ENCODE data around the gene SNU13. TPM values are rescaled to one million over a fixed set of nuclear protein-coding genes. Genes with fewer than 3 reads are reported as not detected.

SNU13 gene
- total RNA-seq, 4 donors from 2014 or later, result 71.0 to 128 (median 106) TPM

GRCh38 chr22:41699264-41700107 is 10.8 kb upstream of the SNU13 start, which contains the start of gene MEI1:
MEI1 (plus strand) TSS chr22:41699503; CDS start chr22:41699539, 36 bp downstream.
- peak in 1 of 6 experiments; percentile 11 for TF ChIP-seq CTCF (IDR thresholded peaks at IDR 0.05)
- no peak for TF ChIP-seq POLR2A (IDR thresholded peaks at IDR 0.05)
- H3K36me3 ChIP-seq, result peaks cover 0 to 1% (median 0%) of the 10 kb centered on the region in 3 donors
- intact Hi-C loops (cut with DNase I), result loop anchor here (5.0 kb wide), 1 partner anchor 243 kb away; no protein-coding TSS in a partner anchor
- DNase-seq, result peak; percentile 23
- peak within 1 kb of the TSS in 1 of 4 donors; percentile 43 for H3K4me3 ChIP-seq
- peaks cover 0 to 6% (median 0%) of the 10 kb centered on the region in 4 donors for H3K27me3 ChIP-seq
- H3K9me3 ChIP-seq, result no peaks in the 10 kb centered on the region
- 56 to 82% methylated on average over 22 to 28 of the region's 69 CpGs for WGBS, 2 donors
- H3K27ac ChIP-seq, result no peak within 1 kb of the TSS
- peaks cover 10 to 24% (median 12%) of the 10 kb centered on the region in 3 donors for H3K4me1 ChIP-seq

GRCh38 chr22:41697126-41697775 is 8.6 kb upstream of the SNU13 start:
- intact Hi-C loops (cut with DNase I), result loop anchor here (5.0 kb wide), 1 partner anchor 245 kb away; no protein-coding TSS in a partner anchor
- Histone ChIP-seq H3K9me3 (no peaks in the 10 kb centered on the region), H3K27ac (peak overlapping the region in 3 of 4 donors; percentile 37 to 70 (median 40)), H3K36me3 (peaks cover 0 to 18% (median 0%) of the 10 kb centered on the region in 3 donors), H3K27me3 (peaks cover 0 to 6% (median 0%) of the 10 kb centered on the region in 4 donors), H3K4me3 (peak overlapping the region in 3 of 4 donors; percentile 24 to 53 (median 26)), H3K4me1 (peaks cover 10 to 24% (median 12%) of the 10 kb centered on the region in 3 donors)
- no peak for TF ChIP-seq POLR2A (IDR thresholded peaks at IDR 0.05)
- peak; percentile 97 to 100 (median 98) for TF ChIP-seq CTCF (IDR thresholded peaks at IDR 0.05)
- 17 to 47% methylated on average over 1 to 6 of the region's 12 CpGs for WGBS, 2 donors
- peak; percentile 37 for DNase-seq

- H3K27ac ChIP-seq, result peak overlapping the region in 3 of 4 donors; percentile 37 to 70 (median 40)
- peaks cover 10 to 24% (median 12%) of the 10 kb centered on the region in 3 donors for H3K4me1 ChIP-seq
- WGBS, 2 donors, result 34 to 60% methylated on average over 5 to 9 of the region's 11 CpGs
- no peak for TF ChIP-seq CTCF (IDR thresholded peaks at IDR 0.05)
- no peak for TF ChIP-seq POLR2A (IDR thresholded peaks at IDR 0.05)
- H3K36me3 ChIP-seq, result peaks cover 0 to 18% (median 0%) of the 10 kb centered on the region in 3 donors
- DNase-seq, result no peak
- no peak overlapping the region for H3K4me3 ChIP-seq
- intact Hi-C loops (cut with DNase I), result loop anchor here (5.0 kb wide), 1 partner anchor 246 kb away; no protein-coding TSS in a partner anchor
- no peaks in the 10 kb centered on the region for H3K9me3 ChIP-seq
- peaks cover 0 to 6% (median 0%) of the 10 kb centered on the region in 4 donors for H3K27me3 ChIP-seq
These were observed 8.0 kb upstream of the SNU13 start for GRCh38 chr22:41696703-41697102.

- Histone ChIP-seq H3K27me3 (peaks cover 0 to 6% (median 0%) of the 10 kb centered on the region in 4 donors), H3K36me3 (peaks cover 0 to 18% (median 0%) of the 10 kb centered on the region in 3 donors), H3K4me1 (peaks cover 10 to 24% (median 12%) of the 10 kb centered on the region in 3 donors), H3K9me3 (no peaks in the 10 kb centered on the region), H3K4me3 (no peak overlapping the region), H3K27ac (no peak overlapping the region)
- TF ChIP-seq CTCF (IDR thresholded peaks at IDR 0.05) (no peak), POLR2A (IDR thresholded peaks at IDR 0.05) (no peak)
- WGBS, 2 donors, result 75 to 77% methylated on average over 2 of the region's 2 CpGs
- intact Hi-C loops (cut with DNase I), result loop anchor here (5.0 kb wide), 1 partner anchor 247 kb away; no protein-coding TSS in a partner anchor
- DNase-seq, result no peak
These were observed 6.5 kb upstream of the SNU13 start for GRCh38 chr22:41695211-41695610.
